NCI-H510A treated with DMSO at 0.1 percent for 48 hours (cell line): ENCODE data around the gene CBL.

Experiments
- DNase-seq: peaks from one replicate; lab custom pipeline; 2025; lab: John Stamatoyannopoulos, UW

CBL gene

DNA sequence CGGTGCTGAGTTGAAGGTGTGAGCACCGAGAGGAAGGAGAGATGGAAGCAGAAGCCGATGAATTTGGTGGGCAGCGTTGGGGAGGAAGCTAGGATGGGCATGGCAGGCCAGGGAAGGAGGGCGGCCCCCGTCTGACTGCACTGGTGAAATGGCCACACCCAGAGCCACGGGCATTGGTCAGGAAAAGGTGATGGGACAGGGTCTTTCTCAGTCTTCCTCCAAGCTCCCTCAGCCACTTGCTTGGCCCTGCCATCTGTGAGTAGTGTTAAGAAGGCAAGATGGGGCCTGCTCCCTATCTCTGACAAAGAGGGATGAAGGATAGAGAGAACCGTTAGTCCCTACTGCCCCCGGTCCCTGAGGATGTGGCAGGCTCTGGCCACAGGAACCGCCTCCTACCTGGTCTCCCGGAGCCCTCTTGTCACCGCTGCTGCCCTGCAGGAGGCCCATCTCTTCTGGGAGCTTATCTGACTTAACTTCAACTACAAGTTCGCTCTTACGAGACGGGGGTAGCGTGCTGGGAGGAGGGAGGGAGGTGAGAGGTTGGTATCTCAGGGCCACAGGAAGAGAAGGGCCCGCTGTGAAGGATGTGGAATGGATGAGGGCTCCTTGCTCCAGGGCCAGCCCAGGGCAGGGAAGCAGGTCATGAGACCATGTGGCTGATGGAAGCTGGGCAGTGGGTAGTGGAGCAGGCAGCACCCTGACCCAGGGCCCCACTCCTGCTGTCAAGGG lies 104.0 kb downstream of the CBL start:
- DNase-seq = no peak

DNA sequence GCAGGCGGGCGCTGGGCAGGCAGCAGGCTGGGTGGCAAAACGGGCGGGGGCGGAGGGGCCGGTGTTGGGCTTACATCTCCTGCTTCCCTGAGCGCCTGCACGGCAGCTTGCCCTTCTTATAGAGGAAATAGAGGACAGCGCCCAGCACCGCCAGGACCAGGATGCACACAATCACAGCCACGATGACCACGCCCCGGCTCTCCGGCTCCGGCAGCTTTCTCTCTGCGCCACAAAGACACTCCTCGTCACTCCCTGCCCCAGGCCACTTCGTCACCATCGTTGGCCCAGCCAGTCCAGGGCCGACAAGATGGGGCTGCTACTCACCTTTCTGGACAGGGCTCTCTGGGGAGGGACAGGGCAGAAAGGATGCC lies 104.5 kb downstream of the CBL start:
- no peak for DNase-seq

DNA sequence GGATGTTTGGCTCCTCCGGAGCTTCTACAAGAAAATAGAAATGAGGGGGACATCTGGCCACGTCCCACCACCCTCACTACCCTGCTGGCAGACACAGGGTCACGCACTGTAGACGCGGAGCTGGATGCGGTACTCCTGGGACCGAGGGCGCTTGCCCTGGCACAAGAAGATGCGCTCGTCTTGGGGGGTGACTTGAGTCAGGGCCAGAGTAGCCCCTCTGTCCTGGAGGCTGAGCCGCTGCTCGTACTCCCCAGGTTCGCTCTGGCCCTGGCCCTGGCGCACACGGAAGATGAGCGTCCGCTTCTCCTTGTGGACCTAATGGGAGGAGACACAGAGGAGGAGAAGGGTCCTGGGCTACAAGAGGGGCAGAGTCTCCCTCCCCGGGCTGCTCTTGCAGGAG lies 108.6 kb downstream of the CBL start:
- no peak for DNase-seq

DNA sequence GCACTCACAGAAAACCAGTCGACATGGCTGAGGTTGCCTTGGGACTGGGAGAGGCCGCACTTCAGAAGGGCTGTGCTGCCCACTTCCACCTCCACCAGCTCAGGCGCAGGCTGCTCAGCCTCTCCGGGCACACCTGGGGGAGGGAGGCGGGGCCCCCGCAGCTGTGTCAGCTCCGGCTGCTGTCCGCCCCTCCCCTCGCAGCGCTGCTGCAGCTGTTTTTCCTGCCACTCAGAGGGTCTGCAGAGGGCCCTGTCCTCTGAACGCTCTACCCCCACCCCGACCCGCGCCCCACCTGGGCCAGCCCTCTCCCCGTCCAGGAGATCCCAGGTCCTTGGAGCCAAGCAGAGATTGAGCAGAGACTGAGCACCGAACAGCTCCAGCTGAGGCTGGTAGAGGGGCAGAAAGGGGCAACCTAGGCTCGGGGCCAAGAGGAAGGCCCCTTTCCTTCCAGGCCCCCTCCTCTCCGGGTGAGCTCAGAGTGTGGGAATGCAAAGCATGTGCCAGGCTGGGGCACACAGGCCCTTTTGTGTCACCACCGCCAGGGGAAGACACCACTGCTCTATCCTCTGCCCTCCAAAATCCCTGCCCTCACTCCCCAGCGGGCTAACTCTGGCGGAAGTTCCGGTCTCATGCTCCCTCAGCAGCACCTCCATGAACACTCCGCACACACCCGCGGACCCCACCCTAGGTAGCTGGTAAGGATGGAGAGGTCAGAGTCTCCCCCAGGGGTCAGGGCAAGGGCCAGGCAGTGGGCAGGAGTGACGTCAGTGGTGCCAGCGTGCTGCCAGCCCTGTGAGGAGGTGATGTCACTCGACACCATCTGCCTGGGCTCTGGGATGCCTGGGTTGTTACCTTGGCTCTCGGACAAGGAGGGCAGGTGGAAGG lies 109.2 kb downstream of the CBL start:
- peak; percentile 53 for DNase-seq

DNA sequence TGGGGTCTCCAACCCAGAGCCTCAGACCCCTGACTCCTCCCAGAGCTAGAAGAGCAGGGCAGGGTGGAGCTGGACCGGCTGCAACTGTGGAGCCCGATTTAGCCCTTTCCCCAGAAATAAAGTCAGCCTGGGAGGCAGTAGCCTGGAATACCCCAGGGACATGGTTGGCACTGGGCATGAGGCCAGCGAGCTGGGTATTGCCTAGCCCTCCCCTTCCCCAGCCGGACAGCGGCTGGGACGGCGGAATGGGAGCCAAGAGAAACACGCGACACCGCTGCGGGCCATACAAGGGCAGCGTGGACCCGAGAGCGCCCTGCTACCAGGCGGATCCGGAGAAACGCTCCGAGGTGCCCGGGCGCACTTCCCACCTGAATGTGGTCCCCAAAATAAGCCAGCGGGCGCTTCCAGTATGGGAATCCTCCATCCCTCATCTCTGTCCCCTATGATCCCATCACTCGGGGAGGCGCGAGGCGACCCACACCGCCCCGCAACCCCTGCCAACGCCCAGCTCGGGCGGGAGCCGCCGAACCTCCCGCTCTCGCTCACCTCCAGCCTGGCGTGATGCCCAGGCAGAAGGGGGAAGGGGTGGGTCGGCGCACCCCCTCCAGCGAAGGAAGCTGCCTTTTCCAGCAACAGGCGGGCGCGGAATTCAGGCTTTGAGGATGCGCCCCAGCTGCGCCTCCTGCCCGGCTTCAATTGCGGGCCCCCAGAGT lies 110.0 kb downstream of the CBL start:
- DNase-seq = no peak

DNA sequence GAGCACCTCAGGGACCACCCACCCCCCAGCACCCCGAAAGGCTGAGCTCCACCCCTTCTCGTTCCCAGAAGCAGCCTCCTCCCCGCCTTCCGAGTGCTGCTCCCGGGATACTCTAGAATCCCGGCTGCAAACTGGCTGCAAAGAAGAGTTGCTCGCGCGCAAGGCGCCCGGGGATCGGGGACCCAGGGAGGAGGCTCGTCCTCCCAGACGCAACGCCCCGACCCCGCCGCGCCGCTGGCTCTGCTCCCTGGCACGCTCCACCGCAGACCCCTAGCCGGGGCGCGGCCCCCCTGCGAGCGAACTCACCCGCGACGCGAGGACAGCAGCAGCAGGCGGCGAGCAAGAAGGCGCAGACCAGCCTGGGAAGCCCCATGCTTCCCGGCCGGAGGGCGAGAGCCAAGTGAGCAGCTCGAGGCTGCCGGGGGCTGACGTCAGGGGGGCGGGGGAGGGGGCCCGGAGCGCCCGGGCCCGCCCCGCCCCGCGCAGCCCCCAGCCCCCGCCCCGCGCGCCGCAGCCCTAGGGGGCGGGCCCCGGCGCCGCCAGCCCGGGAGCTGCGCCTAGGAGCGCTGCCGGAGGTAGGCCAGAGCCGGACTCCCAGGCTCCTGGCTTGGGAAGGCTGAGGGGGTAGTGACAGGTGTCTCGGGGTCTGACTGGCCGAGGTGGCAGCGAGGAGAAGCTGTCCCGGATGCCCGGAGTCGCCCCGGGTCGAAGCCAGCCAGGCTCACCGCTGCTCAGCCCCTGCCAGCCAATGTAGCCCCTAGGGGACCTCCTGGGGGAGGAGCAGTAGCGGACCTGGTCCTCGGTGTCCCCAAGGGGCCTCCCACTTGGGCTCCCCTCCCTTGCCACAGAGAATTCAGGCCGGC lies 110.8 kb downstream of the CBL start, which contains the start of gene MCAM:
Gene MCAM (minus strand): TSS at position 402 of the 863 bp plus-strand sequence. CDS start 29 bp downstream, at position 373.
- DNase-seq = no peak

DNA sequence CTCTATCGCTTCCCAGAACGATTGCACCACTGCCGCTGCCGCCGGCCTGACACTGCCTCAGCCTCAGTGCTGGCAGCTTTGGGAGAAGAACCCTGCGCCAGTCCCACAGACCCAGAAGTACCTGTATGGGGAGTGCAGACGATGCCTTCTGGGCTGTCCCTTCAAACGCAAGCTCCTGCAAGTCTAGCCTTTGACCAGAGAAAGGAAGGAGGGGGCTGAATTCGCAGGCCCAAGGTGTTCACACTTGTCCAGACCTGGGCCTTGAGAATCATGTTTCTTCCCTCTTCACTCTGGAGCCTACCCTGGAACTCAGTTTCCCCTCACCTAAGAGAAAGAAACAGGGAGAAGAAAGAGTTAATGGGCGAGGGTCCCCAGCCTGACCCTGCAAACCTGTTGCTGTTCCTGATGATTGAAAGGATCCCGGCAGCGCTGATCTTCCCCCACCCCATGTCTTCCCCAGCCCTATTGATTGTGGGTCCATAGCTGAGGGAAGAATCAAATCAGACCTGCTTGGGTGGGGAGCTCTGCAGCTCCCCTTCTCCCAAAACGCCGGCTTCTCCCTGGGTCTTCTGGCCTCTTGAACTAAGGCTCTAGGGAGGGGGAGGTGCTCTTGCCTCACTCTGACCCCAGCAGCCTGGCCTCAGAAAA lies 111.6 kb downstream of the CBL start:
- no peak for DNase-seq

DNA sequence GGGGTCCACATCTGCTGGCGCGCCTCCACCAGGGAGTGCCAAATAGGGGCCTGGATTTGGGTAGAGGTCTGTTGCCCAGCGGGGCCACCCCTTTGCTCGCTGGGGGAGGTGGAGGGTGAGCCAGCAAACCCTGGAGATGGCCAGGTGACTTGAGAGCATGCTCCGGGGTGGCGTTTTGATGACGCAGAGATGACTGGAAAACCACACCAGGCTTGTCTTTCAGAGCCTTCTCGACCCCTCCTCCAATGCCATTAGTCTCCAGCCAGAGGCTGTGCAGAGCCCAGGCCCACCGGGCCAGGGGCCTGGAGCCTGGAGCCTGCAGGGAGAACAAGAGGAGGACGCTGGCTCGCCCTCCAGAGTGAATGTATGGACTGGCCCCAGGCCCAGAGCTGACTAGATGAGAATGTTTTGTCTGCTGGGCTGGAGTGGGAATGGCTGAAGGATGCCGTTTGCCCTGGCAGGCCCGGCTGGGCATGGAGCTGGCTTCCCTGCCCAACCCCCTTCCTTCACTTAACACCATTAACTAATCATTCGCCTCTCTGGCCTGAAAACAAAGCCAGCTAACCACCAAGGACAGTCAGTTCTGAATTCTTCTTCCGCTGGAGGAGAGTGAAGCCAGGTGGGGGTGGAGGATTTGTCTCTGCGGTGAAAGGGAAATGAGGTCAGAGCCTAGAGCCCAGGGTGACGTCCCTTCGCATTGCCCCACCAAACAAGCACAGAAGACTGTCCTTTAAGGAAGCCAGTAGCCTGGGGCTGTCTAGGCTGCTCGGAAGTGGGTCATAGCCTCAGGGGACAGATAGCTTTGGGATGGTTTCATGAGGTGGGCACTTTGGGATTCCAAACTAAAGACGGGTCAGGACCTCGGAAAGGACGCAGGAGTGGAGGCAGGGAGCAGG lies 112.3 kb downstream of the CBL start:
- no peak for DNase-seq

DNA sequence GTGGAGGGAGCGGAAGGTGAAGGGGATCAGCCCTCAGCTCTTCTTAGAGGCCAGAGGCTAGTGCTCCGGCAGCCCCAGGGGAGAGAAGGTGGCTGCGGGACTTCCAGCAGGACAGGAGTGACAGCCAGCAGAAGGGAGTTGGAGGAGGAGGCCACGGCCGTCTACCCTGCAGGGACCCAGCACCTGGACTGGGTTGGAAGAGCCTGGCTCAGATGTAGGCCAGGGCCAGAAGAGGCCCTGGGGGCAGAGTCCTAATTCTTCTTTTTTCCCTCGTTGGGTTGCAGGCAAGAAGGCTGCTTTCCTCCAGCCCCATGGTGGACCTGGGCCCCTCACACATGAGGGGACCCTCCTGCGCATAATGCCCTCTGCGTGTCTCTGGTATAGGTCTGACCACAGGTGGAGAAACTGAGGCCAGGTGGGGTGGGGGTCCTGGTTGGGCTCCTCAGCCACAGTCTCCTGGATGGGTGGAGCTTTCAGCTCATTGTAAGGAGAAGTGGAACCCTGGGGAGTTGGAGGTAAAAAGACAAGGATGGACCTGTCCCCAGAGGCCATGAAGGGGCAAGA lies 113.1 kb downstream of the CBL start:
- DNase-seq = no peak

DNA sequence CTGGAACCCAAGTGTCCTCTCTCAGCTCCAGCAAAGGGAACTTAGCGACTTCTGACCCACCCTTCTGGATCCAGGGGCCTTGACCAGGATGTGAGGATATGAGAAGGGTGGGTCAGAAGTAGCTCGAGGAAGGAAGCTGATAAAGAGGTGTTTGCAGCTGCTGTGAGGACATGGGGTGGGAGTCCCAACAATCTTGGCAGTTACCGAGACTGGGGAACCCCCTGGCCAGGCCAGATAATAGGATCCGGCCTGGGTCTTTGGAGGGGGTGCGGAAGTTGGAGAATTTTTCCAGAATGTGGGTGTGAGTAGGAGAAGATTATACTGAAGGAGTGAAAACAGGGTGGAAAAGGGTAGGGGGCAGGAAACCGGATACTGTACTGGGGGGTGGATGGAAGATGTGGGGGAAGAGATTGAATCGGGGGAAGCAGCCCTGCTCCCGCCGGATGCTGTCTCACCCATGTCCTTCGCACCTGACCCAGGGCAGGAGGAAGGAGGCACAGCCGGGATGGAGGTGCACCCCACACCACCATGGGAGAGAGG lies 113.6 kb downstream of the CBL start:
- no peak for DNase-seq

DNA sequence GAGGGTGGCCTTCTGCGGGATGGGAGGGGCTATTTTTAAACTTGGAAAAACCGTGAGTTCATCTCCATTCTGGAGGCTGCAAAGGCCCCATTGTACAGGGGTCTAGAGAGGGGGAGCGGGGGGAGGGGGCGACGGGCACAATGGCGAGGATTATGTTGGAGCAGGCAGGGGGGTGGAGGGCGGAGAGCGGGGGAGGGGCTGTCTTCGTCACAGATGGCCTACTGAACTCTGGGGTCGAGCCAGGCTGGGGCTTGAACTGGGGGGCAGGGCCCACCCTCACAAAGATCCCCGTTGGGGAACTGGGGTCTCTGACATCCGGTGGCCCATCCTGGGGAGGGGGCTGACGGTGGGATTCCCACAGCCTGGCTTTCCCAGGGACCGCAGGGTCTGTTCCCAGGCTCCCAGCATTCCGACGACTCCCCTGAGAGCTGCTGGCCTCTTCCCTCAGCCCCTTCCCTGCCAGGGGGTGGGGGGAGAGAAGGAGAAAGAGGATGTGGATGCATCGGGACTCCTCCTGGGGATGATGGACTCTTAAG lies 114.2 kb downstream of the CBL start:
- DNase-seq = no peak

DNA sequence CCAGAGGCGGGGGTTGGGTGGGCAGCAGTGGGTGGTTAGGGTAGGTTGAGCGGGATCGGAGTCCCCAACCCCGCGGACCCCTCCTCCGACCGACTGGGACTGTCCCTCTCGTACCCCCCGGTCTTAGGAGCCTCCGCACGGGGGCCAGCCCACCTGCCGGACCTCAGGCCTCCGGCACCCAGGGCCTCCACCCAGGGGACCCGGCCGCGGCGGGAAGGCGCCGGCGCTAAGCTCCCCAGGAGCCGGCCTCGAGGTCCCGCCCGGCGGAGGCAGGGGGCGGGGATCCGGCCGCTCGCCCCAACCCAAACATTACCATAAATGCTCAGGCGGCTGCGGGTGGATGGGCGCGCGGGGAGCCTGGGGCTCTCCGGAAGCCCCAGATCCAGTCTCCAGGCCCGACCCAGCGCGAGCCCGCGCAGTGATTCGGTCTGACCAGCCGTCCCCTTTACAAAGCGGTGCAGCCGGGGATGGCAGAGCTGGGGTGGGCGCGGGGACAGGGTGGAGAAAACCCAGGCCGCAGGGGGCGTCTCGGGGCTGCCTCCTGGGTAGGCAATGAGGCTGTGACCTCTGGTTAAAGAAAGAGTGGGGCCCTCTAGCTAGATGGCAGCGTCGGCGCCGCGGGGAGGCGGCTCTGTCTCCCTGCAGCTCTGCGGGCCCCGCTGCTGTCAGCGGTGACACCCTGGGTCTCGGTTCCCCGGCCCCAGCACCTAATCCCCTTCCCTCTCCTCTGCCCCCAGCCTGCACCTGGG lies 114.8 kb downstream of the CBL start:
- no peak for DNase-seq

DNA sequence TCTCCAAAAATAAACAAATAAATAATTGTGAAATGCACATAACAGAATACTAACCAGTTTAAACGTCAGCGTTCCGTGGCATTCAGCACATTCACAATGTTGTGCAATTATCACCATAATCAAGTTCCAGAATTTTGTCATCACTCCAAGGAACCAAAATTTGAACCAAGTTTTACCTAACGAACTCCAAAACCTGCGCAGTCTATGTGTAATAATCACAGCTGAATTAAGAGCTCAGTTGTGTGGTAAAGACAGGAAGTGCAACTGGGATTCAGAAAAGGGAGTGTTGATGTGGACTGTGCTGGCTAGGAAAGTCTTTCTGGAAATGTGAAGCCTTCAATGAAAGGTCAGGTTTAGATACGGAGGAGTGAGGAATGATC lies 116.2 kb downstream of the CBL start:
- no peak for DNase-seq

DNA sequence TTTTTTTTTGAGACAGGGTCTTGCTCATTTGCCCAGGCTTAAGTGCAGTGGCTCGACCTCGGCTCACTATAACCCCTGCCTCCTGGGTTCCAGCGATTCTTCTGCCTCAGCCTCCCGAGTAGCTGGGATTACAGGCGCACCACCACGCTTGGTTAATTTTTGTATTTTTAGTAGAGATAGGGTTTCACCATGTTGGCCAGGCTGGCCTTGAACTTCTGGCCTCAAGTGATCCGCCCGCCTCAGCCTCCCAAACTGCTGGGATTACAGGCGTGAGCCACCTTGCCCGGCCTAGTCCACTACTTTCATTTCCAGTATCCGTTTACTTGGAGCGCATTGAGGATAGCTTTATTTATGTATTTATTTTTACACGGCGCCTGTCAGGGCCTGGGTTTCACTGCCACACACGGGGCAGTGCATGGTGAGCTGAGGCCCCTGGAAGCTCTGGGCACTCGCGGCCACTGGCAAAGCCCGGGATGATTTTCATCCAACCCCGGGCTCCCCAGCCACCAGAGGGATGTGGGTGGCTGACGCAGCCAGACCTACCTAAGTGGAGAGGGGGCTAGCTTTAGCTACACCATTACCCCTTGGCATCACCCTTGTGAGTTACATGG lies 116.9 kb downstream of the CBL start:
- no peak for DNase-seq

DNA sequence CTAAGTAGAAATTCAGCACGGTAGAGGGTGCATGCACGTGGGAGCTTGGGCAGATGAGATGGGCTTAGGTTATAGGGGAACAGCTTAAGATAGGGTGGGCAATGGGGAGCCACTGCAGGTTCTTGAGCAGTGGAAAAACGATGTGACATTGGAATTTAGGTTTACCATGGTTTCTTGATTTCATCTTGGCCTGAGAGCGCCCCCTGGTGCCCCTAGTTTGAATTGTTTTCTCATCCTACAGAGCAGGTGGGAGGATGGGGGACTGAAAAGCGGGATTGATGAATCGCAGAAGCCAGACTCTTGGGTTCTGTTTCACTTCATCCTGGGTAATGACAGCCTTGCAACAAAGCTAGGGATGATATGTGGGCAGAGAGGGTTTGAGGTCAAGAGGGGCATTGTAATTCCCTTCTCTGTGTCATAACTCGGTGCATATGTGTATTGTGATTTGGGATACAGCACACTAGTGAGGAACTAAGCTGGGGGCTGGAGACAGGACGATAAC lies 117.4 kb downstream of the CBL start:
- peak; percentile 62 for DNase-seq

DNA sequence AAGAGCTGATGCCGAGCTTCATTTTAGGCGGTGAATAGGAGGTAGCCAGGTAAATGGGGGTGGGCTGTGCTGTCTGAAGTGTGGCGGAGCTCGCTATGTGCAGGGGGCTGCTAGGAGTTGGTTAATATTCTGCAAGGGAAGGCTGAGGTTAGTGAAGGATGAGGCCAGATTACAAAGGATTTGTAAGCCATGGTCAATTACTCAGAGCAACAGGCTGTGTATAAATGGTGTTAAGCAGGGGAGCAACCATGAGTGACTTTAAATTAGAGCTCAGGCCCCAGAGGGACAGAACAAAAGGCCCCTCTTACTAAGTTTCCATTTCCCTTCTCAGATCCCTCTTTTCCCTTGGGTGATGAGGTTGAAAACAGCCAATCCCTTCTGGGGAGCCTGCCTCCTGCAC lies 118.0 kb downstream of the CBL start:
- DNase-seq = no peak

DNA sequence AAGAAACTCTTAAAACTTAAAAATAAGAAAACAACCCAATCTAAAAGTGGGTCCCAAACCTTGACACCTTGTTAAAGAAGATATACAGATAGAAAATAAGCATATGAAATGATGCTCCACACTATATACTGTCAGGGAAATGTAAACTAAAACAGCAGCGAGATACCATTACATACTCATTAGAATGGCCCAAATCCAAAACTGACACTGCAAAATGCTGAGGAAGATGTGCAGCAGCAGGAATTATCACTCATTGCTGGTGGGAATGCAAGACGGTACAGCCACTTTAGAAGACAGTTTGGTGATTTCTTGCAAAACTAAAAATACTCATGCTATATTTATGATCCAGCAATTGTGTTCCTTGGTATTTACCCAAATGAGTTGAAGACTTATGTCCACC lies 123.2 kb downstream of the CBL start:
- DNase-seq = no peak

DNA sequence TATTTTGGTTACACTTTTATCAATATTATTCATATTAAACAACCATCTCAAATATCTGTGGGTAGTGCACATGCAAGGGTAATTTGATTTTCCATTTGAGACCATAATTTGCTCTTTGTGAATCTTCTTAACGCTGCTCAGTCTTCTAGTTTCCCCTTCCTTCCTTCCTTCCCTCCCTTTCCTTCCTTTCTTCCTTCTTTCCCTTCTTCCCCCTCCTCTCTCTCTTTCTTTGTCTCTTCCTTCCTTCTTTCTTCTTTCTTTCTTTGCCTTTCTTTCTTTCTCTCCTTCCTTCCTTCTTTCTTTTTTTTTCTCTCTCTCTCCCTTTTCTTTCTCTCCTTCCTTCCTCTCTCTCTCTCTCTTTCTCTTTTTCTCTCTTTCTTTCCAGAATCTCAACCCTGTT lies 124.1 kb downstream of the CBL start:
- DNase-seq = no peak
